WERI-Rb-1 (cell line): ENCODE results near the gene ZNF79.

ENCODE experiments used
- DNase-seq: peaks from one replicate; pipeline ENCODE4 v3.0.0-alpha.2; 2020
- H3K27ac ChIP-seq: fragments of 250-450 bp; sonication (Bioruptor Pico); 2 replicates; pipeline ENCODE4 v1.5.1; 2020; ENCODE audit warnings: mild to moderate bottlenecking, moderate library complexity
- H3K27me3 ChIP-seq: fragments of 250-450 bp; sonication (Bioruptor Pico); 2 replicates; pipeline ENCODE4 v1.5.1; 2021; ENCODE audit warnings: mild to moderate bottlenecking, low read depth, moderate library complexity; ENCODE audit not compliant: insufficient read depth, severe bottlenecking
- H3K36me3 ChIP-seq: fragments of 250-450 bp; sonication (Bioruptor Pico); 2 replicates; pipeline ENCODE4 v1.5.1; 2020; ENCODE audit warnings: mild to moderate bottlenecking, moderate library complexity
- H3K4me3 ChIP-seq: 2 replicates; pipeline ENCODE4 v1.5.1; 2011; ENCODE audit warnings: low read depth, mild to moderate bottlenecking, control low read depth, low read length
- H3K9me3 ChIP-seq: fragments of 250-450 bp; sonication (Bioruptor Pico); 2 replicates; pipeline ENCODE4 v1.5.1; 2021; ENCODE audit warnings: mild to moderate bottlenecking, moderate library complexity; ENCODE audit not compliant: severe bottlenecking
- TF ChIP-seq, protein P1 (sequence below): IDR thresholded peaks from 2 replicates; pipeline ENCODE4 v1.5.1; 2011; ENCODE audit warnings: low read depth, mild to moderate bottlenecking, control low read depth, inconsistent platforms, low read length

The ZNF79 gene

GRCh38 chr9:127386249-127386648 is 37.9 kb upstream of the ZNF79 start:
- Histone ChIP-seq H3K4me3 (no peak overlapping the region), H3K27ac (no peak overlapping the region), H3K36me3 (peaks cover 9% of the 10 kb centered on the region; the same call in 1 of the 2 replicates), H3K9me3 (no peaks in the 10 kb centered on the region), H3K27me3 (no peaks in the 10 kb centered on the region)
- TF ChIP-seq, protein P1, sequence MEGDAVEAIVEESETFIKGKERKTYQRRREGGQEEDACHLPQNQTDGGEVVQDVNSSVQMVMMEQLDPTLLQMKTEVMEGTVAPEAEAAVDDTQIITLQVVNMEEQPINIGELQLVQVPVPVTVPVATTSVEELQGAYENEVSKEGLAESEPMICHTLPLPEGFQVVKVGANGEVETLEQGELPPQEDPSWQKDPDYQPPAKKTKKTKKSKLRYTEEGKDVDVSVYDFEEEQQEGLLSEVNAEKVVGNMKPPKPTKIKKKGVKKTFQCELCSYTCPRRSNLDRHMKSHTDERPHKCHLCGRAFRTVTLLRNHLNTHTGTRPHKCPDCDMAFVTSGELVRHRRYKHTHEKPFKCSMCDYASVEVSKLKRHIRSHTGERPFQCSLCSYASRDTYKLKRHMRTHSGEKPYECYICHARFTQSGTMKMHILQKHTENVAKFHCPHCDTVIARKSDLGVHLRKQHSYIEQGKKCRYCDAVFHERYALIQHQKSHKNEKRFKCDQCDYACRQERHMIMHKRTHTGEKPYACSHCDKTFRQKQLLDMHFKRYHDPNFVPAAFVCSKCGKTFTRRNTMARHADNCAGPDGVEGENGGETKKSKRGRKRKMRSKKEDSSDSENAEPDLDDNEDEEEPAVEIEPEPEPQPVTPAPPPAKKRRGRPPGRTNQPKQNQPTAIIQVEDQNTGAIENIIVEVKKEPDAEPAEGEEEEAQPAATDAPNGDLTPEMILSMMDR: no peak
- DNase-seq: no peak

GRCh38 chr9:127386981-127387380 is 37.2 kb upstream of the ZNF79 start:
- Histone ChIP-seq H3K27me3 (no peaks in the 10 kb centered on the region), H3K36me3 (peaks cover 13% of the 10 kb centered on the region), H3K4me3 (no peak overlapping the region), H3K27ac (no peak overlapping the region), H3K9me3 (no peaks in the 10 kb centered on the region)
- TF ChIP-seq, protein P1: no peak
- DNase-seq: no peak

DNA sequence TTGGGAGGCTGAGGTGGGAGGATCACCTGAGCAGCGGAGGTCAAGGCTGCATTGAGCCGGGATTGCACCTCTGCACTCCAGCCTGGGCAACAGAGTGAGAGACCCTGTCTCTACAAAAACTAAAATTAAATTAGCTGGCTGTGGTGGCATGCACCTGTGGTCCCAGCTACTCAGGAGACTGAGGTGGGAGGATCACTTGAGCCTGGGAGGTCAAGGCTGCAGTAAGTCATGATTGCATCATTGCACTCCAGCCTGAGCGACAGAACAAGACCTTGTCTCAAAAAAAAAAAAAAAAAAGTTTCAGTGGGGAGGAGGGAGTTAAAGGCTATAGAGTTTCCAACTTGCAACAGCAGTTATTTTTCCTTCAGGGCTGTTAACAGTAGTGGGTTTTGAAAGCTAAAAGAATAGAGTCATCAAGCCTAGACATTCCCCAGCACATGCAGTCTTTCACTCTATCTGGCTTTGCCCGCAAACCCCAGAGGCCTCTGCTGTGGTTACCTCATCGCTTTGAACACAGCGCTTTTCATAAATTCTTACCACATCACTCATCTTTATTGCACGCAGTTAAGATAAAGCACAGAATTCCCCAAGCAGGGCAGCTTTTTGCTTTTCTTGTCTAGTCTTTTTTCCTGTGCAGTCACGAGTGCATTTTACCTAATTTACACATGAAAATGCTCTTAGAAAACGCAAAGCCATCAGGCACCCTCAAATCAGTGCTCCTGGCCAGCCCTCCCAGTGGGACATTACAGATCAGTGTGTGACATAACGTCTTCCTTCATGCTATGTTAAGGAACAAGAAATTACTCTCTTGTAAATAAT is 35.9 kb upstream of the ZNF79 start:
- H3K27ac ChIP-seq: no peak overlapping the region

DNA sequence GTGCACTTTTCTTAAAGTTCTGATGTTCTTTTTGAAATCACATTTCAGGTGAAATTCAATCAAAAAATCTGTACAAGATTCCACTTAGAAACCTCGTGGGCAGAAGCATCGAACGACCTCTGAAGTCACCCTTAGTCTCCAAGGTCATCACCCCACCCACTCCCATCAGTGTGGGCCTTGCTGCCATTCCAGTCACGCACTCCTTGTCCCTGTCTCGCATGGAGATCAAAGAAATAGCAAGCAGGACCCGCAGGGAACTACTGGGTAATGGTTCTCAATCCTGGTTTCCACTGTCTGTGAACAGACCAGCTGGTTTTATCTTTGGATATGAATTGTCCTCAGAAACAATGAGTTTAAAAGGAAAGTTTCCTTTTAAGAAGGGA is 35.3 kb upstream of the ZNF79 start:
- H3K9me3 ChIP-seq: no peaks in the 10 kb centered on the region
- H3K27me3 ChIP-seq: no peaks in the 10 kb centered on the region
- TF ChIP-seq, protein P1: no peak
- no peak overlapping the region for H3K4me3 ChIP-seq
- peaks cover 19% of the 10 kb centered on the region for H3K36me3 ChIP-seq
- no peak overlapping the region for H3K27ac ChIP-seq
- DNase-seq: no peak

More for the DNA sequence above, 35.9 kb upstream of the ZNF79 start:
- Histone ChIP-seq H3K4me3 (no peak overlapping the region), H3K36me3 (peaks cover 18% of the 10 kb centered on the region), H3K9me3 (no peaks in the 10 kb centered on the region), H3K27me3 (no peaks in the 10 kb centered on the region)
- DNase-seq: no peak
- TF ChIP-seq, protein P1: no peak

DNA sequence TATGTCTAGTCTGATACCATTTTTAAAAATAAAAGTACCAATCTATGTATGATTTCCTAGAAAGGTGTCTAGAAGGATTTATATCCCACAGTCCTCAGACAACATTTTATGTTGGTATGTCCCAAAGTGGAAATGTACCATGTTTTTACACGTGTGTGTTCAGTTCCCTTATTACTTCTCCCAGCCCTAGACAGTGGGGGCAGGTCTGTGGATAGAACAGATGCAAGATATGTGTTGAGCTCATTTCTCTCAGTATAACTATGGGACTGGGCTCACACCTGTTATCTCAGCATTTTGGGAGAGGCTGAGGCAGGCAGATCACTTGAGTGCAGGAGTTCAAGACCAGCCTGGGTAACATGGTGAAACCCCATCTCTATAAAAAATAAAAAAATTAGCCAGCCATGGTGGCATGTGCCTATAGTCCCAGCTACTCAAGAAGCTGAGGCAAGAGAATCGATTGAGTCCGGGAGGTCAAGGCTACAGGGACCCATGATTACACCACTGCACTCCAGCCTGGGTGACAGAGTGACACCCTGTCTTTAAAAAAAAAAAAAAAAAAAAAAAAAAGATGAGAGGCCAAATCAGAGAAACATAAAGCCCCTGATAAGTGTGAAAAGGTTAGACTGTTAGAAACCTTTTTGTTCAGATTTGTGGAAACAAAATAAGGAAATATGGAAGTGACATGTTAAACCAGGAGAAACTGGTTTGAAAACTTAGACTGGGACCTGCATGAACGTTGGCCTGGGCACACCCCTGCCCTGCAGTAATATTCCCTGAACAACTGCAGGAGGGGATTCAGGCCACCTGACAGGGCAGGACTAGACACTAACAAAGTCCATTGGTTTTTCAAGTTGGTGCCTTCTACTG is 34.6 kb upstream of the ZNF79 start:
- Histone ChIP-seq H3K4me3 (no peak overlapping the region), H3K27ac (no peak overlapping the region), H3K36me3 (peaks cover 19% of the 10 kb centered on the region), H3K9me3 (no peaks in the 10 kb centered on the region), H3K27me3 (no peaks in the 10 kb centered on the region)
- no peak for DNase-seq
- TF ChIP-seq, protein P1: no peak
